NT2/D1 (cell line): ENCODE measurements around the gene COG7.
A peak's percentile ranks its signal among the peaks of the same experiment; 100 is the strongest.
"Not testable (repeated sequence)": the region's sequence is repeated elsewhere in the genome, so short reads cannot be mapped to it uniquely, and the experiment has no call there.

ENCODE experiments used
- DNase-seq: peaks from one replicate; pipeline ENCODE4 v3.0.0-alpha.2; 2011; ENCODE audit warnings: low read depth, low spot score
- H3K27me3 ChIP-seq: 2 replicates; pipeline ENCODE4 v1.6.0; 2011; ENCODE audit warnings: mild to moderate bottlenecking; ENCODE audit not compliant: insufficient read length, insufficient read depth
- H3K36me3 ChIP-seq: 2 replicates; pipeline ENCODE4 v1.6.1; 2011; ENCODE audit warnings: mild to moderate bottlenecking, low read length, mixed read lengths; ENCODE audit not compliant: insufficient read depth, insufficient read length
- H3K4me1 ChIP-seq: 2 replicates; pipeline ENCODE4 v1.5.1; 2011; ENCODE audit not compliant: insufficient read depth, insufficient read length
- H3K4me3 ChIP-seq: 2 replicates; pipeline ENCODE4 v1.5.1; 2011; ENCODE audit warnings: low read depth; ENCODE audit not compliant: insufficient read length
- H3K9ac ChIP-seq: 2 replicates; pipeline ENCODE4 v1.6.0; 2011; ENCODE audit warnings: low read depth; ENCODE audit not compliant: insufficient read length
- H3K9me3 ChIP-seq: 2 replicates; pipeline ENCODE4 v1.5.1; 2011; ENCODE audit warnings: mild to moderate bottlenecking, low read length; ENCODE audit not compliant: insufficient read depth
- SUZ12 ChIP-seq: IDR thresholded peaks from 2 replicates; pipeline ENCODE4 v1.6.1; 2011; ENCODE audit not compliant: insufficient read length, insufficient read depth; ENCODE audit errors: extremely low read depth
- YY1 ChIP-seq: IDR thresholded peaks from 2 replicates; pipeline ENCODE4 v1.6.1; 2011; ENCODE audit not compliant: insufficient read length, insufficient read depth
- ZNF274 ChIP-seq: IDR thresholded peaks from 2 replicates; pipeline ENCODE4 v1.6.1; 2011; ENCODE audit warnings: mild to moderate bottlenecking, low read depth, low read length

Gene COG7

GRCh38 chr16:23389201-23389600, 63.8 kb downstream of the COG7 start:
- H3K4me1 ChIP-seq = peaks cover 7% of the 10 kb centered on the region
- no peaks in the 10 kb centered on the region for H3K27me3 ChIP-seq
- no peak for TF ChIP-seq SUZ12
- no peaks in the 10 kb centered on the region for H3K9me3 ChIP-seq
- H3K36me3 ChIP-seq = peaks cover 42% of the 10 kb centered on the region
- no peak overlapping the region for H3K4me3 ChIP-seq
- DNase-seq = no peak
- H3K9ac ChIP-seq = no peak overlapping the region

- H3K36me3 ChIP-seq = peaks cover 42% of the 10 kb centered on the region
- H3K9me3 ChIP-seq = no peaks in the 10 kb centered on the region
- DNase-seq = no peak
- H3K4me1 ChIP-seq = peaks cover 7% of the 10 kb centered on the region
- TF ChIP-seq SUZ12 (no peak), YY1 (no peak), ZNF274 (no peak)
- H3K4me3 ChIP-seq = no peak overlapping the region
- no peaks in the 10 kb centered on the region for H3K27me3 ChIP-seq
- no peak overlapping the region for H3K9ac ChIP-seq
Observed at GRCh38 chr16:23388786-23389185, 64.2 kb downstream of the COG7 start.

GRCh38 chr16:23387666-23388065, 65.3 kb downstream of the COG7 start:
- Histone ChIP-seq H3K9me3 (no peaks in the 10 kb centered on the region), H3K36me3 (peaks cover 36% of the 10 kb centered on the region), H3K4me3 (no peak overlapping the region), H3K9ac (peak overlapping the region; percentile 47), H3K27me3 (no peaks in the 10 kb centered on the region), H3K4me1 (peaks cover 7% of the 10 kb centered on the region)
- DNase-seq = no peak
- no peak for TF ChIP-seq YY1

- Histone ChIP-seq H3K36me3 (peaks cover 19% of the 10 kb centered on the region), H3K27me3 (no peaks in the 10 kb centered on the region), H3K4me3 (no peak overlapping the region), H3K9ac (no peak overlapping the region), H3K9me3 (no peaks in the 10 kb centered on the region), H3K4me1 (peaks cover 7% of the 10 kb centered on the region)
- DNase-seq = no peak
- TF ChIP-seq YY1 (no peak), SUZ12 (no peak), ZNF274 (no peak)
Observed at GRCh38 chr16:23385441-23385840, 67.5 kb downstream of the COG7 start.

GRCh38 chr16:23384878-23385277, 68.1 kb downstream of the COG7 start:
- Histone ChIP-seq H3K36me3 (peaks cover 18% of the 10 kb centered on the region), H3K27me3 (no peaks in the 10 kb centered on the region), H3K9ac (no peak overlapping the region), H3K4me1 (peaks cover 7% of the 10 kb centered on the region), H3K9me3 (no peaks in the 10 kb centered on the region), H3K4me3 (no peak overlapping the region)
- DNase-seq = no peak
- TF ChIP-seq SUZ12 (no peak), ZNF274 (no peak), YY1 (no peak)

GRCh38 chr16:23383881-23384280, 69.1 kb downstream of the COG7 start:
- H3K4me1 ChIP-seq = peaks cover 7% of the 10 kb centered on the region
- H3K27me3 ChIP-seq = no peaks in the 10 kb centered on the region
- no peak overlapping the region for H3K4me3 ChIP-seq
- H3K9ac ChIP-seq = no peak overlapping the region
- no peak for DNase-seq
- H3K36me3 ChIP-seq = peaks cover 9% of the 10 kb centered on the region
- no peaks in the 10 kb centered on the region for H3K9me3 ChIP-seq
- no peak for TF ChIP-seq YY1

- H3K27me3 ChIP-seq = no peaks in the 10 kb centered on the region
- H3K4me3 ChIP-seq = no peak overlapping the region
- TF ChIP-seq YY1 (no peak), SUZ12 (no peak), ZNF274 (no peak)
- DNase-seq = no peak
- H3K9ac ChIP-seq = no peak overlapping the region
- no peaks in the 10 kb centered on the region for H3K36me3 ChIP-seq
- peaks cover 4% of the 10 kb centered on the region for H3K4me1 ChIP-seq
- H3K9me3 ChIP-seq = no peaks in the 10 kb centered on the region
Observed at GRCh38 chr16:23382279-23382678, 70.7 kb downstream of the COG7 start.

GRCh38 chr16:23381702-23382101, 71.3 kb downstream of the COG7 start:
- not testable (repeated sequence) for H3K9me3 ChIP-seq, H3K4me1 ChIP-seq, H3K9ac ChIP-seq, H3K4me3 ChIP-seq, DNase-seq, H3K27me3 ChIP-seq, H3K36me3 ChIP-seq
